Activated CD4-positive, alpha-beta T cell treated with anti-CD3 and anti-CD28 coated beads, Interleukin-2, amount 50 U/mL, for 4 hours (primary cell): ENCODE data around the gene SERTM2.
"Not testable (repeated sequence)": the region's sequence is repeated elsewhere in the genome, so short reads cannot be mapped to it uniquely, and the experiment has no call there.

Source experiments
- DNase-seq, 2 experiments: peaks; one replicate each; pipeline ENCODE4 v3.0.0-alpha.2; 2020

Gene SERTM2

DNA sequence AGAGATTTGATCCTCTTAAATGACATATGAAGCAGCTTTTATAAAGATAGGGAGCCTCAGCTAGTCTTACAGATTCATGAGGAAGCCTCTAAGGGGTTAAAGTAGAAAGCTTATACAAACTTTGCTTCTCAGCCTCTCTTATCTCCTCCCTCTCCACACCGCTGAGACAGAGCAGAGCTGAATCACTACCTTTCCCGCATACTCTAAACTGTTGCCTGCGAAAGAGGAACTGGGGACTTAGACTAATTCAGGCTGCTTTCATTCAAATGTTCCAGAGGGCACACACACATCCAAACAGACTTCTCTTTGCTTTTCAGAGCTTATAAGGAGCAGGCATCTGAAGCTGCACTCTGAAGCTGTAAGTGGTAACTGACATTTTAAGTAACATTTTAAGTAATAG, at the start of gene SERTM2:
Gene SERTM2 (plus strand): TSS at position 169 of the 400 bp plus-strand sequence. CDS start 7,213 bp downstream, outside the sequence.
- no peak for DNase-seq

DNA sequence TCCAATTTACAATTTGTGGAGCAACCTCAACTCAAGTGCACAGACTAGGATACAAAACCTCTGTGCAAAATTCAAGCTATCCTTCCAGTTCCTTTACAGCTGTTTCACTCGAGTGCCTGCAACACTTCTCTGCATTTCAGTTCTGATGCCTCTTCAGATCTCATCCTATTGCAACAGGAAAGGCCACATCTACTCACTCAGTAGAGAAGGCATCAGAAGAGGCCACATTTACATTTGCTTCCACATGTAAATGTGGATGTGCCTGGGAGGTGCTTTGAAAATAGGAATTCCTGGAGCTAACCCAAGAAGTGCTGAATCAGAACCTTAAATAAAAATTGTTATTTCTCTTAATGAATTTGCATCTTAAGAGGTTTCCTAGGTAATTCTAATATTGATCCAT, 45.8 kb upstream of the SERTM2 start:
- DNase-seq: no peak

DNA sequence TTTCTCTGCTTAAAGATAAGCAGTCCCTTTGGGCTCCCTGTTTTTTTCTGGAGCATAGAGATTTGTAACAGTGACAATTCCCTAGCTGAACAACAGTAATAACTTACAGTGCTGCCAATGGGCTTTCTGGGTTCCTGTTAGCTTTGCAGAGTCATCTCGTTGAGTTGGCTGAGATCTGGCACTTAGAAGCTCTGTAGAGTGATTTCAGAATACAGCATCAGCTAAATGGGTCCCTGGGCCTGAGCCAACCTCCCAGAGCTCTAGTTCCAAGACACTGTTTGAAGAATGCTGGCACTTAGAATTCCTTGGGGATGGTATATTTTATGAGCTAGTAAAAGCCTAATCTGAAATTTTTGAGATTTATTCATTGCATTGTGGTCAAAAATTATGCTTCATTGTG, 43.5 kb upstream of the SERTM2 start:
- DNase-seq: no peak

DNA sequence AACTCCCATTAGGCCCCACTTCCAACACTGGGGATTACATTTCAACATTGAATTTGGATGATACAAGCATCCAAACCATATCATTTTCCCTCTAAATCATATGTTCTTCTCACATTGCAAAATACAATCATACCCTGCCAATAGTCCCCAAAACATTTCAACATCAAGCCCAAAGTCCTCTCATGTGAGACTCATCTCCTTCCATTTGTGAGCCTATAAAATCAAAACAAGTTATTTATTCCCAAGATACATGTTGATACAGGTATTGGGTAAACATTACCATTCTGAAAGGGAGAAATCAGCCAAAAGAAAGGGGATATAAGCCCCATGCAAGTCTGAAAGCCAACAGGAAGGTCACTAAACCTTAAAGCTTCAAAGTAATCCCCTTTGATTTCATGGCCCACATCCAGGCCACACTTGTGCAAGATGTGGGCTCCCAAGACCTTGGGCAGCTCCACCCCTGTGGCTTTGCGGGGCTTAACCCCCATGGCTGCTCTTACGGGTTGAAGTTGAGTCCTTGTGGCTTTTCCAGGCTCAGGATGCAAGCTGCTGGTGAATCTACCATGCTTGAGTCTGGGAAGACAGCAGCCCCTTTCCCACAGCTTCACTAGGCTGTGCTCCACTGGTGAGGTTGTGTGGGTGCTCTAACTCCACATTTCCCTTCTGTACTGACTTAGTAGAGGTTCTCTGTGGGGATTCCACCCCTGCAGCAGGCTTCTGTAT, 40.6 kb upstream of the SERTM2 start:
- DNase-seq: no peak

DNA sequence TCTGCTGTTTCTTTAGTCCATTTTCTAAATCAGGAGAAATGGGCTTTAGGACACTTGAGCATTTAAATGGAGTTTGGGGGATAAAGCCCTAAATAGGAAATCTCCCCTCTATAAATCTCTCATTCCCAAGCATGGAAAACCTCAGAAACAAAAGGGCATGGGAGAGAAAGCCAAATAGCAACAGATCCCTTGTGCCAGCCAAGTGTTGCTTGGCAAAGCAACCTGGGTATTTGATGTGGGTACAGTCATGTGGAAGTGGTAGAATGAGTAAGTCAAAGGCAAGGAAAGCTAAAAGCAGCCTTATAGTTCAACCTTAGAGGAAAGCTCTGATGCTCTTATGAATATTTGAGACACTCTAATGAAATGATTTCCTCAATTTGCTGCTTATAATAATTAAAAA, 29.5 kb upstream of the SERTM2 start:
- DNase-seq: no peak

DNA sequence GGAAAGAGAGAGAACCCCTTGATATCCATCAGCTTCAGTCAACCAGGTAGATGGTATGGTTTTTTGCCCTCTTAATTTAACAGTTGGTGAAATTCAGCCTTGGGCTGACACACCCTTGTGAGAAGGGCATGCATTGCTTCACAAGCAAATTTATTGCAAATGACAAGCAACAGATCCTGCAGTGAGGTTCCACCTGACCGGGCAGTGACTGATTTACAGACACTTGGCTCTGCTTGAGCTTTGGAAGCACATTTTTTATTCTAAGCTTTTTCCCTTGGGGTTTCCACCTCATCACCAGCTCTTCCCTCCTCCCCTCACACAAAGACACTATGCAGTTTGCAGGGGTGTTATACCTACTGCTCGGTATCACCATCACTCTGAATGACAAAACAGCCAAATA, 28.3 kb upstream of the SERTM2 start:
- no peak for DNase-seq

DNA sequence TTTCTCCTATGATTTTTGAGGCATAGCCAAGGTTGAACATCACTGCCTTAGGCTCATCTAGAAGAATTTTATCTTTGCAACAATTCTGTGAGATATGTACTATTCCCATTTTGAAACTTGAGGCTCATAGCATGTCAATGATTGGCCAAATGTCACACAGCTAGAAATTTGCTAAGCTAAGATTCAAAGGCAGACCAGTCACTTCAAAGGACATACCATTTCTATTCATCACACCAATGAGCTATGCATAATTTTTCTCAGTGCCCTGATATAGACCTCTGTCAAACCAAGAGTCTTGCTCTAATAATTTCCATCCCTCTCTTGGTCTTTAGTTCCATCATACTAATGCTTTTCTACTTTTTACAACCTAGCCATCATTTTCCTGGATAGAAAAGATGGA, 27.6 kb upstream of the SERTM2 start:
- no peak for DNase-seq

DNA sequence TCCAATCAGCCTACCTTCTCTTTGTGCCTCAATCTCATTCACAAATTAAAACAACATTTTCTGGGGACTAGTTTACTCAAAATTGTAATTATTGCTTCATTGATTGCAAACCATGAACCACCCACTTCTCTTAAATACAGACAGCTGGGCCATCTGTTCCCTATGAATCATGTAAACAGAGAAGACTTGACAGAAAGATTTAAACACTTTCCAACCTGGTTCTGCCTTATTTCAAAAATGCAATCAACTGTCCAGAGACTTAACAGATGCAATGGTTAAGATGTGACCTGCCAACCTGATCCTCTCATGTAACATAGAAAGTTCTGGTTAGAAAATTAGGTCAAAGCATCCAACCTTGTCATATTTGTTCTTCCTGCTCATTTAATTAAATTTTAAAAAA, 20.8 kb upstream of the SERTM2 start:
- no peak for DNase-seq

DNA sequence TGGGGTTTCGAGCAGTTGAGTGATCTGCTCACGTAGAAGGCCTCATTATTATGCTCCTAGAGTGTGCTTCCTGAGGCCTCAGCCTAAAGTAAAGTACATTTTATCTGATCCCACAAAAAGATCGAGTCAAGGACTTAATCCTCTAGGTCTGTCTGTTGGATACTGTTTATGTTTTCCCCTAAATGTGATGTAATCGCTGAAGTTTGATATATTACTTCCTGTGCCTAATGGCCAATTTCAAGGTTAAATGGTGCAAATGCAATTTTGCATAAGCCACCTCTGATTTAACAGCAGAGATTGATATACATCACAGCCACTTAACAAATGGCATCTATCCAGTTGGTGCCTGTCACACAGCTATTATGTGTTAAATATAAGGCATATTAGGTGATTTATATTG, 19.4 kb upstream of the SERTM2 start:
- no peak for DNase-seq

DNA sequence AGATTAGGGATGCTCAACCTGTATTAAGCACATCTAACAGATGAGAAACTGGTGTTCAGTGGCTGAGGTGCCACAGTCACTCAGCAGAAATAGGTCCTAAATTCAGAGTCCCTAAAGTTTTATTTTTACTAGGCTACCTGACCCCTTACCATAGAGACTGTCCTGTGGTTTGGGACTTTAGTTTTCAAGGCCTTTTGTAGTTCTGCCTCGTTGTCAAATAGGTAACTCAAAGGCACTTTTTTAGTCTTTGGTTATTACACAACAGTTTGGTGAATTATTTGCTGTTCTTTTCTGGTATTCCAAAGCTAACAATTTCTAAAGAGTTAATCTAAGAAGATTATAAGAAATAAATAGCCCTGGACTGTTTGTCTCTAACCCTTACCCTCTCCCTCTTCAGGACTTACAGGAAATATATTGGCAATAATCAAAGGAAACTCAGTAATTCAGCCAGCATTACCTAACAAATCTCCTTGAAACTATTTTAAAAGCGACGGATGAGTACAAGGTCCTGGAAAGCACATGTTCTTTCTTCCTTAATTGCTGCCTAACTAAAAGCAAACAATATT, 12.8 kb upstream of the SERTM2 start:
- no peak for DNase-seq

DNA sequence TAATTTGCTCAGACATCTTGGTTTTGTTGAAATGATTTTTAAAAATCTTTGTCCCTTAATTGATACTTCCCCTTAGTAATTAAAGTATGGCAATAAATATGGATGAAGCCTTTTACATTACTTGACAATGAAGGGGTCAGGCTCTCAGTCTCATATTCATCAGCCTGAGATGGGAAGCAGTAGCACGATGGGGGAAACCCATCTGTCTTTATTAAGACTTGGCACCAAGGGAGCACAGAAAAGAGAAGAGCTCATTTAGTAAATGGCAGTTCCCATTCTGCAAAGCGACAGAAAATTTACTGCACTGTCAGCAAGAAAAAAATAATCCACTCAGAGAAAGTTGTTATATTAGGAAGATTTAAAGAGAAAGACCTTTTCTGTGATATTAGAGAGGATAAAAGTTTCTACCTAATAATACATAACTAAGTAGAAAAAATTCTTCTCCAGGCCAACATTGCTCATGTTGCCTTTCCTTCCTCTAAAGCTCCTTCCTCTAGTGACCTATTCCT, 7.9 kb upstream of the SERTM2 start:
- no peak for DNase-seq

DNA sequence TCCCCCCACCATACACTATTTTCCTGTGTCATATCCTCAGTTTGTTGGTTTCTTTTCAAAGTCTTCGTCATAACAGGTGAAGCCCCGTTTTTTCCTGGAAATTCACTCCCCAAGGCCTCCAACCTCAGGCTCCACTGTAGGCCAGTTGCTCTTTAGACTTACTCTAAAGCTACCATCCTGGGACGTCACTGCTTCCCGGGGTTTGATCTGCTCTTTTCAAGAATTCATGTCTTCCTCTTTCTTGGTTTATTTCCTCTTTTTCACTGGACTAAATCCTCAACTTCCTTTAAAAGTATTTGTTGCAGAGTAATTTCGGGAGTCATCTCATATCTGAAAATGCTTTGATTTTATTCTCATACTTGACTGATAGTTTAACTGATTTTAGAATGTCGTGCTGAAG, 6.5 kb upstream of the SERTM2 start:
- DNase-seq: no peak

DNA sequence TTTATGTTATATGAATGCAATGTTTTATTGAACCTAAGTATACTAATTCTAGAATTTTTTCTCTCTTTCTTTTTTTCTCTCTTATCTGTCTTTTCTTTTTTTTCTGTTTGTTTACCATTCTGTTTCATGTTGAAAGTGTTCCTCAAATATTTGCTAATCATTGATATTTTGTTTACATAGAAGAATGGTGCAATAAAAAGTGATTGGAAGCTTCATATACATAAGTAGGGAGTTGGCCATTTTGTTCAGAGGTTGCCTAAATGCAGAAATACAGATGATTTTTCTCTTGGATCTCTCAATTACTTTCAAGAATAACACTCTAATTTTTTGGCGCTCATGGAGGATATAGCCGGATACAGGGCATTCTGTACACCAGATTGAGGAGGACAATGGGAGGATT, 5.7 kb upstream of the SERTM2 start:
- no peak for DNase-seq

DNA sequence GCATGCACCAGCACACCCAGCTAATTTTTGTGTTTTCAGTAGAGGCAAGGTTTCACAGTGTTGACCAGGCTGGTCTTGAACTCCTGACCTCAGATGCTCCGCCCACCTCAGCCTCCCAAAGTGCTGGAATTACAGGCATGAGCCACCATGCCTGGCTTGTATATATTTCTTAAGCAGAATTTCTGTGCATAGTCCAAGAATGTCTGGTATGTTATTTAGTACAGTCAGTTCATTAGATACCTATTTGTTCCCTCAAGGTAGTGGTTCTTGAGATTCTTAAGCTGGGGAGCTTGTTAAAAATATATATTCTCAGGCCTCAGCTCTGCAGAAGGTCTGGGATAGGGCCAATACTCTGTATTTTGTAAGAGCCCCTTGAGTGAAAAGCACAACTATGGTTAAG, 4.6 kb upstream of the SERTM2 start:
- no peak for DNase-seq

DNA sequence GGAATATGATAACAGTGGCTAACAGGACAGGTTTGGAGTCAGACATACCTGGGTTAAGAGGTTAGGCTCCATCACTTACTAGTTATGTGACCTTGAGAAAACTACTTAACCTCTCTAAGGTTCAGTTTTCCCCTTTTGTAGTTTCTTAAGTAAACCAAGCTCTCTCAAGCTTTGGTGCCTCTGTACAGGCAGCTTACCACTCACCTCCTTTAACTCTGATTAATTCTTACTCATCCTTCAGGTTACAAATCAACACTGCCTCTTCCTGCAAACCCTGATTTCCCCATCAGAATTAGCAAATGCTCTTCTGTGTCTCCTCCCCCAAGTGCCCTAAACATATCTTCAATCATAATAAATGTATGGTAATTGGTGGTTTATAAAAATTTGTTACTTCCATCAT, 3.5 kb upstream of the SERTM2 start:
- DNase-seq: no peak

DNA sequence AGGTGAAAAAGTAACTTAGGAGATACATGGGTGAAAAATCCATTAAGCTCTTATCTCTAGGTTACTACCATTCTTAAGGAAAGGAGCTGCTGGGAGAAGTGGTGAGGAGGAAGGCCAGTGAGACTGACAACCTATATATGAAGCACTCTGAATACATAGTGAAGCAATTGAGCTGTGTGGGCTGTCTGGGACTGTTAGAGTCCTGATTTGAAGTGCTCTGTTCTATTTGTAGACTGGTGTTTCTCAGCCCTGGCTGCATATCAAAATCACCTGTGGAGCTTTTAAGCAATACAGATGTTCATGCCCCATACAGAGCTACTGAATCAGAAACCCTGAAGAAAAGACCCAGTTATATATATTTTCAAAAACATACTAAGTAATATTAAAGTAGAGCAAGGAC, 3.9 kb downstream of the SERTM2 start:
- no peak for DNase-seq

DNA sequence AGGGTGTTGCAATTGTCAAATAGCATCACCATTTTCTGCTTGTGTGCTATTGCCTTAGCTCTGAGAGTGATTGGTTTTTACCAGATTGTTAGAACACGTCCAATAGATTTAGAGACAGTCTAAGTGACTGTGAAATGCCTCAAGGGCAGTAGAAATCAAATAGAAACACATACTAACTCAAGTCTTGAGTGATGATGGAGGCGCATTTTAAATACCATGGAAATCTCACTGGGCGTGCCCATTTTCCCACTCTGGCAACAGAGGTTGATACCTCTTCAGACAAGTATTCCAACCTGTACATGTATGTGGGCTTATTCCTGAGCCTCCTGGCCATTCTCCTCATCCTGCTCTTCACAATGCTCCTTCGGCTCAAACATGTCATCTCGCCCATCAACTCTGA, 7.2 kb downstream of the SERTM2 start:
- no peak for DNase-seq

DNA sequence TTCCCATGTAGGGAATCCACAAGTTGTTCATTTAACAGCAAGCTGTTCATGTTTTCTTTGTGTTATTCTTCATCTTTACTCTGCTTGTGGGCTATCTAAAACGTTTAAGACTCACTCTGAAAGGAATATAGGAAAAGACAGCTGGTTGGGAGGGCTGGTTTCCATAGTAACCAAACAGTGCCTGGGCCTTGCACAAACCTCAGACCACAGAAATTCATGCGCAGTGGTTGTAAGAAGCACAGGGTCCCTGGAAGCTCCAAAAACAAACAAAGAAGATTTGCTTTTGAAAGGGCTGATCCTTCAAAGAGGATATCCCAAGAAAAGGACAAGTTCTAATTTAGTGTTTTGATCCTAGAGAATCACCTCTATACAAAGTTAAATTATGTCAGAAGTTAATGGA, 7.8 kb downstream of the SERTM2 start:
- no peak for DNase-seq

DNA sequence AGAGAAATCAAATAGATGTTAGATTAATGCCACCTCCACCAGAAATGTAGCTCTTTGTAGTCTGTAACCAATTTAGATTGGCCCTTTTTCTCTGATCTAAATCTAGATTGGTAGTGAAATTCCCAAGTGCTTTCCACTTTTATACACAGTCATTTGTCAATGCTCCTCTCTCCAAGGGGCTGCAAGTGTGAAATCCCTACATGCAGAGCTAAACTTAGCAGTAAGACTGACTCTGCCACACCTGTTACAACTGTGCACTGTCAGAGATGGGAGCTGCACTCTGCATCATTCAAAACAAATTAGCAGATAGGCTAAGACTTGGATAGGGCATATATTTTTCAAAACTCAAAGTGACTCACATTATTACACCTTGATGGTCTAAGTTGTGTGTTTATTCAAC, 9.1 kb downstream of the SERTM2 start:
- no peak for DNase-seq

DNA sequence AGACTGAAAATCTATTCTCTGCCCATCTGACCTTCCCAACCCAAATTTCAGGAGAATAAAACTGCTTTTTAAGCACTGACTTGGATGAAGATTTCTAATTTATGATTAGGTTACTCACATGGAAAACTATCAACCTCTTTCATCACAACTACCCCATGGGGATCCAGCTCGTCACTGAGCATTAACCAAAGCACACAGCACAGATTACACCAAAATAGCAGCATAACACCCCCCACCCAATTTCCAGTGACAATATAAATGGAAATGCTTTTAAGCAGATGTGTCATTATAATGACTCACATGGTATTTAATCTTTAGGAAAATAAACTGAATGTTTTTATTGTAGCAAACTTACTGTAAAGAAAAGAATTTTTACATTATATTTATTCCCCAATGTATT, 9.7 kb downstream of the SERTM2 start:
- DNase-seq: no peak

DNA sequence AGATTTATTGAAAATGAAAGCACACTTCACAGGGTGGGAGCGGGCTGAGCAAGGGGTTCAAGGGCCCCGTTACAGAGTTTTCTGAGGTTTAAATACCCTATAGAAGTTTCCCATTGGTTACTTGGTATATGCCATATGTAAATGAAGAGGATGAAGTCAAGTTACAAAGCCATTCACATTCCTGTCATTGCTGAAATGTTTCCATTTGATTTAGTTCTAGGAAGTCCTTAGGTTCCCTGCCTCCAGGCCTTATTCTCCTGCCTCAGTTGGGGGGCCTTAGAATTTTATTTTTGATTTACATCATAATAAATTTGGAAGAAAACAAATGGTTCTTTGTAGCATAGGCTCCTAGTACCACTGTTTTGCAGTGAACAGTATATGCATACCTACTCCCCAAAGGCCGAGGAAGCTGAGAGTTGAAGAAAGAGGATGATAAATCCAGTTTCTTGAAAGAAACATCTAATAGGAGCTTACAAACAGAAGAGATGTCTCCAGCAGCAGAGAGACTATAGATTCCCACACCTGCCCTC, 31.8 kb downstream of the SERTM2 start:
- no peak for DNase-seq

DNA sequence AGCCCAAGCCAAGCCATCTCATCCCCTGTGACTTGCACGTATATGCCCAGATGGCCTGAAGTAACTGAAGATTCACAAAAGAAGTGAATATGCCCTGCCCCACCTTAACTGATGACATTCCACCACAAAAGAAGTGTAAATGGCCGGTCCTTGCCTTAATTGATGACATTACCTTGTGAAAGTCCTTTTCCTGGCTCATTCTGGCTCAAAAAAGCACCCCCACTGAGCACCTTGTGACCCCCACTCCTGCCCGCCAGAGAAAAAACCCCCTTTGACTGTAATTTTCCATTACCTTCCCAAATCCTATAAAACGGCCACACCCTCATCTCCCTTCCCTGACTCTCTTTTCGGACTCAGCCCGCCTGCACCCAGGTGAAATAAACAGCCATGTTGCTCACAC, 37.8 kb downstream of the SERTM2 start:
- DNase-seq: not testable (repeated sequence)

DNA sequence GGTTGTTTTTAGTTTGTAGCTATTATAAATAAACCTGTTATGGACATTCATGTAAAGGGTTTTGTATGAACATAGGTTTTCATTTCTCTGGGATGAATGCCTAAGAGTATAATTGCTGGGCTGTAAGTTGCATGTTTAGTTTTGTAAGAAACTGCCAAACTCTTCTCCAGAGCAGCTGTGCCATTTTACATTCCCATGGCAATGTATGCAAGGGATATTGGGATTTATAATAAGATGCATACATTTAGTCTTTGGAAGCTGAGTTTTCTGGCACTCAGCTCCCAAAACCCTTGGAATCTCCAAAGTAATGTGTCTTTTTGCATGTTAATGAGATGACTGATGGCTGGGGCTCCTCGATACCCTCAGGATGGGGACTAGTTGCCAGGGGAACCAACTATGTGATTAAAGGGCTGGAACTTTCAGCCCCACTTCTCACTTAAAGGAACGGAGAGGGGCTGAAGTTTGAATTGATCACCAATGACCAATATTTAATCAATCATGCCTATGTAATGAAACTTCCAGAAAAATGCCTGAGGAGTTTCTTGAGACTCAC, 44.0 kb downstream of the SERTM2 start:
- DNase-seq: no peak

DNA sequence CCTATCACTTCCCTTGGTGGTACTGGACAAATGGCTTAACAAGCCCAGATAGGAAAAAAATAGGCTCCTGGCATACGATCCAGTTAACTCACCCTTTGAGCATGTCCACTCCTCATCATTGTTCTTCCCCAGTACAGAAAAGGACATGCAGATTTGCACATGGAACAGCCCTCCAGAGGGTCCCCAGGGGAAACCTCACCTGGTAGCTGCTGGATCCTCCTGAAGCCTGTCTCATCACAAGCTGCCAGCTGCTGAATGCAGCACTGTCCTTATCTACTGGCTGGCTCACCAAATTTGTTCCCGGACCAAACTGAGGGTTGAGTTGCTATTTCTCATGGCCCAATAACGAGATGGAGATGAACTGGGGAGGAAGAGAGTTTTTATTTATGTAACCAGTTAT, 49.4 kb downstream of the SERTM2 start:
- no peak for DNase-seq
